CD14-positive monocyte (primary cell): ENCODE measurements around the gene TGFBR3. TPM values are rescaled to one million over a fixed set of nuclear protein-coding genes. Genes with fewer than 3 reads are reported as not detected.

Experiments used
- DNase-seq, 3 donors: peaks; one replicate each; pipeline ENCODE4 v3.0.0-alpha.2; 2011 to 2022
- H2AFZ ChIP-seq: 2 replicates; pipeline ENCODE4 v1.6.0; 2012; ENCODE audit warnings: mild to moderate bottlenecking, low read depth, low read length, inconsistent platforms; ENCODE audit not compliant: insufficient read depth, poor library complexity, severe bottlenecking
- H3K27ac ChIP-seq, 2 donors: 1 replicate in 1 of 2; 2 replicates in 1 of 2; pipeline ENCODE4 v1.5.1; 2012 to 2013; ENCODE audit warnings: low read length in 2 of 2, control low read depth in 1 of 2, inconsistent platforms in 1 of 2, low read depth in 1 of 2, mild to moderate bottlenecking in 1 of 2
- H3K27me3 ChIP-seq, 2 donors: one replicate each; pipeline versions ENCODE4 v1.6.0 to v1.6.1; 2011 to 2013; ENCODE audit warnings: low read length in 2 of 2; ENCODE audit not compliant: control insufficient read depth in 2 of 2, insufficient read depth in 2 of 2
- H3K36me3 ChIP-seq, 2 donors: replicated peaks in 1 of 2; 1 replicate in 1 of 2; 2 replicates in 1 of 2; pipeline versions ENCODE4 v1.5.1 to v1.6.1; 2012 to 2013; ENCODE audit warnings: low read length in 2 of 2, control low read depth in 1 of 2, inconsistent platforms in 1 of 2, mild to moderate bottlenecking in 1 of 2; ENCODE audit not compliant: insufficient read depth in 2 of 2, control insufficient read depth in 1 of 2
- H3K4me1 ChIP-seq, 2 donors: 1 replicate in 1 of 2; 2 replicates in 1 of 2; pipeline versions ENCODE4 v1.5.1 to v1.6.1; 2012 to 2013; ENCODE audit warnings: low read length in 2 of 2, control low read depth in 1 of 2, inconsistent platforms in 1 of 2, mild to moderate bottlenecking in 1 of 2, moderate library complexity in 1 of 2; ENCODE audit not compliant: insufficient read depth in 2 of 2, control insufficient read depth in 1 of 2
- H3K4me2 ChIP-seq: replicated peaks from 2 replicates; pipeline ENCODE3; 2012; ENCODE audit warnings: low read length, moderate library complexity, mild to moderate bottlenecking; ENCODE audit not compliant: poor library complexity, severe bottlenecking; ENCODE audit errors: extremely low read depth
- H3K4me3 ChIP-seq, 3 experiments: fragments of 200-600 bp in 1 of 3; sonication (generic) in 1 of 3; replicated peaks in 1 of 3; 1 replicate in 2 of 3; 2 replicates in 1 of 3; pipeline ENCODE4 v1.5.1; 2011 to 2013; ENCODE audit warnings: low read length in 3 of 3, mild to moderate bottlenecking in 3 of 3, control low read depth in 2 of 3, low read depth in 2 of 3, inconsistent platforms in 1 of 3, moderate library complexity in 1 of 3
- H3K79me2 ChIP-seq: 2 replicates; pipeline ENCODE4 v1.6.0; 2012; ENCODE audit warnings: mild to moderate bottlenecking, control low read depth, inconsistent platforms, low read length, moderate library complexity; ENCODE audit not compliant: insufficient read depth
- H3K9ac ChIP-seq: 2 replicates; pipeline ENCODE4 v1.6.0; 2017; ENCODE audit warnings: low read length, mild to moderate bottlenecking; ENCODE audit not compliant: insufficient read depth, poor library complexity, severe bottlenecking
- H3K9me3 ChIP-seq, 2 donors: replicated peaks in 1 of 2; 1 replicate in 1 of 2; 2 replicates in 1 of 2; pipeline versions ENCODE4 v1.5.1 to v1.6.1; 2012 to 2013; ENCODE audit warnings: low read length in 2 of 2, control low read depth in 1 of 2; ENCODE audit not compliant: control insufficient read depth in 1 of 2, insufficient read depth in 1 of 2
- H4K20me1 ChIP-seq: 2 replicates; pipeline ENCODE4 v1.6.0; 2012; ENCODE audit warnings: mild to moderate bottlenecking, low read length, control low read depth, moderate library complexity; ENCODE audit not compliant: insufficient read depth
- H3K27ac Mint-ChIP-seq, 7 donors: one replicate each; pipeline ENCODE4 v1.8.0; 2020; ENCODE audit warnings: mild to moderate bottlenecking in 7 of 7, mixed read lengths in 7 of 7, moderate library complexity in 6 of 7, inconsistent platforms in 2 of 7
- H3K27me3 Mint-ChIP-seq, 3 donors: one replicate each; pipeline ENCODE4 v1.8.0; 2021 to 2022; ENCODE audit warnings: low read depth in 3 of 3, mild to moderate bottlenecking in 3 of 3, mixed read lengths in 3 of 3, moderate library complexity in 3 of 3, inconsistent platforms in 1 of 3
- H3K36me3 Mint-ChIP-seq, 2 donors: one replicate each; pipeline ENCODE4 v1.8.0; 2020; ENCODE audit warnings: mixed read lengths in 2 of 2, inconsistent platforms in 1 of 2, mild to moderate bottlenecking in 1 of 2
- H3K4me1 Mint-ChIP-seq: one replicate; pipeline ENCODE4 v1.8.0; 2020; ENCODE audit warnings: mild to moderate bottlenecking, mixed read lengths
- H3K4me3 Mint-ChIP-seq, 2 donors: one replicate each; pipeline ENCODE4 v1.8.0; 2020; ENCODE audit warnings: mild to moderate bottlenecking in 2 of 2, mixed read lengths in 2 of 2, moderate library complexity in 1 of 2
- H3K9me3 Mint-ChIP-seq, 7 donors: one replicate each; pipeline ENCODE4 v1.8.0; 2020 to 2022; ENCODE audit warnings: mixed read lengths in 7 of 7, mild to moderate bottlenecking in 6 of 7, moderate library complexity in 6 of 7, inconsistent platforms in 2 of 7
- WGBS: methylation state at CpG from one replicate; pipeline ENCODE4 v1.1.5; 2013; ENCODE audit warnings: missing lambda C conversion rate; ENCODE audit not compliant: insufficient coverage; 5-methylcytosine and 5-hydroxymethylcytosine counted together
- intact Hi-C, 2 donors: fragments of 100-400 bp; cut with micrococcal nuclease; formaldehyde crosslinking; loops; one replicate each; pipeline versions ENCODE4 v1.15.0 to v1.15.1; 2023
- polyA plus RNA-seq, 3 donors: library from polyadenylated mRNA; depleted of rRNA in 1 of 3; unstranded in 2 of 3; stranded (reverse) in 1 of 3; fragments of 300-500 nt in 2 of 3; fragments of >200 nt in 1 of 3; fragmentation: Illumina TruSeq in 2 of 3; gene quantifications; 1 replicate in 2 of 3; 2 replicates in 1 of 3; pipeline ENCODE4 v1.2.3, GENCODE V29; 2012 to 2021
- TF ChIP-seq, protein P1 (sequence below): fragments of 200-600 bp; IDR thresholded peaks from one replicate; pipeline ENCODE4 v1.8.0; 2022; ENCODE audit warnings: antibody characterized with exemption, mild to moderate bottlenecking

TGFBR3 gene
- polyA plus RNA-seq, 3 donors, result 0.09 to 0.28 (median 0.20) TPM

DNA sequence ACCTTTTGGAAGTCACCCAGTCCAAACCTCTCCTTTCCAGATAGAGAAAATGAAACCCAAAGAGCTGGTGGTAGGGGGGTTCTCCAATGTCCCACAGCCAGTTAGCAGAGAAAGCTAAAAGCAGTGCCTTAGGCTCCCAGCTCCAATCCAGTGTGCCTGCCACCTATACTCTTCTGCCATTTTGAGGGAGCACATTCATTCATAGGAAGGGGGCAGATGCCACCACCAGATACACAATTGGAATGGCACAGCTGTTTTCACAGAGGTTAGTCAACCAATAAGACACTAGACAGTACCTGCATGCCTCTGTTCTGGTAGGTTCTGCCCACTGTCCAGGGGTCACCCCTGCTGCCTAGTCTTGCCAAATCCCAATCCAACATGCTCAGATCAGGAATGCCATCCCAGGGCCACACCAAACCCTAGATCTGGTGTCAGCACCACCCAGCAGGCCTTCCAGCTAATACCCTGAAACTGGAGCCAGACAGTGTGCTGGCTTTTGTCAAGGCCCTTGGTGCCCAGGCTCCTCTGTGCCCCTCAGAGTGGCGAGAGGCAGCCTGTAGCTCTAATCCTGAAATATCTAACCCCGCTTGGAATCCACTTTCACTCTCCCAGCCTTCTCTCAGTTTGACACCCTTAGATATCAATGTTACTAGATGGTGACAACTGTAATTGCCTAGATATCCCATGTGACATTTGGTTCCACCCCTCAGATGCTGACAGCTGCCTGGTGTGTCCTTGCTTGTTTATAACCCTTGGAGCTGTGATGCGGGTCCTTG, 178.6 kb downstream of the TGFBR3 start:
- Histone ChIP-seq H3K27ac (no peak overlapping the region), H4K20me1 (no peaks in the 10 kb centered on the region), H2AFZ (no peak overlapping the region), H3K4me1 (no peaks in the 10 kb centered on the region), H3K4me3 (no peak overlapping the region), H3K36me3 (no peaks in the 10 kb centered on the region), H3K79me2 (no peaks in the 10 kb centered on the region), H3K9me3 (no peaks in the 10 kb centered on the region), H3K27me3 (no peaks in the 10 kb centered on the region), H3K9ac (no peak overlapping the region), H3K4me2 (no peak overlapping the region)
- Mint-ChIP-seq H3K36me3 (no peaks in the 10 kb centered on the region), H3K27ac (no peak overlapping the region), H3K4me1 (no peaks in the 10 kb centered on the region), H3K9me3 (peaks cover 0 to 4% (median 0%) of the 10 kb centered on the region in 7 donors), H3K27me3 (peaks cover 1 to 7% (median 2%) of the 10 kb centered on the region in 3 donors), H3K4me3 (no peak overlapping the region)
- WGBS, result 100% methylated on average over 2 of the region's 3 CpGs
- no peak for DNase-seq
- TF ChIP-seq, protein P1, sequence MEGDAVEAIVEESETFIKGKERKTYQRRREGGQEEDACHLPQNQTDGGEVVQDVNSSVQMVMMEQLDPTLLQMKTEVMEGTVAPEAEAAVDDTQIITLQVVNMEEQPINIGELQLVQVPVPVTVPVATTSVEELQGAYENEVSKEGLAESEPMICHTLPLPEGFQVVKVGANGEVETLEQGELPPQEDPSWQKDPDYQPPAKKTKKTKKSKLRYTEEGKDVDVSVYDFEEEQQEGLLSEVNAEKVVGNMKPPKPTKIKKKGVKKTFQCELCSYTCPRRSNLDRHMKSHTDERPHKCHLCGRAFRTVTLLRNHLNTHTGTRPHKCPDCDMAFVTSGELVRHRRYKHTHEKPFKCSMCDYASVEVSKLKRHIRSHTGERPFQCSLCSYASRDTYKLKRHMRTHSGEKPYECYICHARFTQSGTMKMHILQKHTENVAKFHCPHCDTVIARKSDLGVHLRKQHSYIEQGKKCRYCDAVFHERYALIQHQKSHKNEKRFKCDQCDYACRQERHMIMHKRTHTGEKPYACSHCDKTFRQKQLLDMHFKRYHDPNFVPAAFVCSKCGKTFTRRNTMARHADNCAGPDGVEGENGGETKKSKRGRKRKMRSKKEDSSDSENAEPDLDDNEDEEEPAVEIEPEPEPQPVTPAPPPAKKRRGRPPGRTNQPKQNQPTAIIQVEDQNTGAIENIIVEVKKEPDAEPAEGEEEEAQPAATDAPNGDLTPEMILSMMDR, result no peak
- intact Hi-C loops, result no loop called here

DNA sequence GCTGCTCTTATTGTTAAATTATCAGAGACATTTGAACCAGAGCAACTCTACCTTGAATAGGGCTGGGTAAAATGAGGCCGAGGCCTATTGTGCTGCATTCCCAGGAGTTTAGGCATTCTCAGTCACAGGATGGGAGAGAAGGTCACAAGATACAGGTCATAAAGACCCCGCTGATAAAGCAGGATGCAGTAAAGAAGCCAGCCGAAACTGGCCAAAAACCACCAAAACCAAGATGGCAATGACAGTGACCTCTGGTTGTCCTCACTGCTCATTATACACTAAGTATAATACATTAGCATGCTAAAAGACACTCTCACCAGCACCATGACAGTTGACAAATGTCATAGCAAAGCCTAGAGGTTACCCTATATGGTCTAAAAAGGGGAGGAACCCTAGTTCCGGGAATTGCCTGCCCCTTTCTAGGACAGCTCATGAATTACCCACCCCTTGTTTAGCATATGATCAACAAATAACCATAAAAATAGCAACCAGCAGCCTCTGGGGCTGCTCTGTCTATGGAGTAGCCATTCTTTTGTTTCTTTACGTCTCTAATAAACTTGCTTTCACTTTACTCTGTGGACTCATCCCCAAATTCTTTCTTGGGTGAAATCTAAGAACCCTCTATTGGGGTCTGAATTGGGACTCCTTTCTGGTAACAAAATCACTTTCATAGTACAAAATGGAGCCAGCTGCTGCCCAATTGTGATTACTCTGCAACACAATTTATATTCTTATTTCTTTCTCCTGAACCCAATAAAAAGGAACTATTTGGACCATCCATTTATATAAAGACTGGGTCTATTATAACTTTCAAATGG, 179.6 kb downstream of the TGFBR3 start:
- Histone ChIP-seq H3K36me3 (no peaks in the 10 kb centered on the region), H3K9me3 (no peaks in the 10 kb centered on the region), H3K27me3 (no peaks in the 10 kb centered on the region), H3K79me2 (no peaks in the 10 kb centered on the region), H3K9ac (no peak overlapping the region), H3K27ac (no peak overlapping the region), H3K4me1 (no peaks in the 10 kb centered on the region), H2AFZ (no peak overlapping the region), H3K4me3 (no peak overlapping the region), H4K20me1 (no peaks in the 10 kb centered on the region), H3K4me2 (no peak overlapping the region)
- Mint-ChIP-seq H3K36me3 (no peaks in the 10 kb centered on the region), H3K27me3 (peaks cover 2 to 7% (median 3%) of the 10 kb centered on the region in 3 donors), H3K4me1 (no peaks in the 10 kb centered on the region), H3K4me3 (no peak overlapping the region), H3K27ac (no peak overlapping the region), H3K9me3 (peaks cover 0 to 4% (median 0%) of the 10 kb centered on the region in 7 donors)
- no peak for DNase-seq
- intact Hi-C loops, result no loop called here
- TF ChIP-seq, protein P1, result no peak
- WGBS, result 100% methylated on average over 1 of the region's 5 CpGs
